Right lobe of liver (tissue), 4 donors: ENCODE data around the gene CCDC141.

Experiments used
- CTCF ChIP-seq, 4 donors: fragments of 200-600 bp in 3 of 4; fragments of 450-650 bp in 1 of 4; IDR thresholded peaks; one replicate each; pipeline versions ENCODE4 v1.5.1 to v1.8.0; 2016 to 2022; ENCODE audit warnings: antibody characterized with exemption in 4 of 4, mild to moderate bottlenecking in 2 of 4
- POLR2A ChIP-seq: fragments of 450-650 bp; IDR thresholded peaks from one replicate; pipeline ENCODE4 v1.6.1; 2017; ENCODE audit warnings: antibody characterized with exemption, mild to moderate bottlenecking
- donor health status: DM: no; HTN: no; CAD: no.
- donor health status: DM: no; HTN: no; CAD: no.
- donor health status: DM: no; HTN: yes; CAD: no.

GRCh38 chr2:178913049-178913441 is 136.9 kb downstream of the CCDC141 start:
- TF ChIP-seq POLR2A (no peak), CTCF (IDR thresholded peaks at IDR 0.05) (no peak)
